Liver (tissue), 9 donors: ENCODE data around the gene AP3B1. TPM values are rescaled to one million over a fixed set of nuclear protein-coding genes. Genes with fewer than 3 reads are reported as not detected.
A peak's percentile ranks its signal among the peaks of the same experiment; 100 is the strongest.

Experiments
- DNase-seq: peaks from one replicate; pipeline ENCODE4 v3.0.0-alpha.2; 2017; ENCODE audit warnings: low spot score
- H3K27ac ChIP-seq, 2 donors: one replicate each; pipeline ENCODE4 v1.7.0; 2013; ENCODE audit warnings: inconsistent platforms in 2 of 2, low read length in 2 of 2, control low read depth in 1 of 2, low read depth in 1 of 2, mild to moderate bottlenecking in 1 of 2
- H3K27me3 ChIP-seq, 4 donors: one replicate each; pipeline versions ENCODE4 v1.6.1 to v1.7.0; 2013; ENCODE audit warnings: low read length in 3 of 4, inconsistent platforms in 1 of 4, mild to moderate bottlenecking in 1 of 4, moderate library complexity in 1 of 4; ENCODE audit not compliant: control insufficient read depth in 4 of 4, insufficient read depth in 4 of 4
- H3K36me3 ChIP-seq, 4 donors: one replicate each; pipeline versions ENCODE4 v1.6.1 to v1.7.0; 2013; ENCODE audit warnings: low read length in 3 of 4, mild to moderate bottlenecking in 3 of 4, low read depth in 1 of 4, moderate library complexity in 1 of 4; ENCODE audit not compliant: control insufficient read depth in 4 of 4, insufficient read depth in 3 of 4
- H3K4me1 ChIP-seq, 4 donors: one replicate each; pipeline versions ENCODE4 v1.6.1 to v1.7.0; 2013; ENCODE audit warnings: low read length in 3 of 4, mild to moderate bottlenecking in 3 of 4, moderate library complexity in 1 of 4; ENCODE audit not compliant: control insufficient read depth in 4 of 4, insufficient read depth in 4 of 4
- H3K4me3 ChIP-seq, 3 donors: one replicate each; pipeline versions ENCODE4 v1.6.1 to v1.7.0; 2013; ENCODE audit warnings: low read length in 3 of 3, control low read depth in 1 of 3, low read depth in 1 of 3, mild to moderate bottlenecking in 1 of 3
- H3K9ac ChIP-seq, 2 donors: one replicate each; pipeline ENCODE4 v1.7.0; 2013; ENCODE audit warnings: low read length in 2 of 2, mild to moderate bottlenecking in 2 of 2, moderate library complexity in 2 of 2, control low read depth in 1 of 2, low read depth in 1 of 2
- H3K9me3 ChIP-seq, 4 donors: one replicate each; pipeline versions ENCODE4 v1.6.1 to v1.7.0; 2013; ENCODE audit warnings: low read length in 3 of 4; ENCODE audit not compliant: control insufficient read depth in 4 of 4
- EGR1 ChIP-seq, 2 donors: IDR thresholded peaks; 2 replicates each; pipeline ENCODE4 v1.6.1; 2016 to 2018; ENCODE audit warnings: antibody characterized with exemption in 2 of 2, low read depth in 2 of 2
- FOXA1 ChIP-seq: IDR thresholded peaks from 2 replicates; pipeline ENCODE4 v1.6.1; 2016; ENCODE audit warnings: antibody characterized with exemption
- HNF4A ChIP-seq, 2 donors: conservative IDR thresholded peaks; 2 replicates each; pipeline ENCODE4 v1.6.1; 2016; ENCODE audit warnings: antibody characterized with exemption in 2 of 2, mild to moderate bottlenecking in 2 of 2
- NR2F2 ChIP-seq: IDR thresholded peaks from 2 replicates; pipeline ENCODE4 v1.6.1; 2016; ENCODE audit warnings: antibody characterized with exemption
- RAD21 ChIP-seq, 2 donors: IDR thresholded peaks; 2 replicates each; pipeline ENCODE4 v1.6.1; 2016; ENCODE audit warnings: antibody characterized with exemption in 2 of 2, mild to moderate bottlenecking in 2 of 2
- RXRA ChIP-seq, 2 donors: IDR thresholded peaks; 2 replicates each; pipeline ENCODE4 v1.6.1; 2017 to 2018; ENCODE audit warnings: antibody characterized with exemption in 2 of 2, mild to moderate bottlenecking in 1 of 2
- SP1 ChIP-seq: IDR thresholded peaks from 2 replicates; pipeline ENCODE4 v1.6.1; 2018; ENCODE audit warnings: antibody characterized with exemption, mild to moderate bottlenecking
- TAF1 ChIP-seq: conservative IDR thresholded peaks from 2 replicates; pipeline ENCODE4 v1.6.1; 2016; ENCODE audit warnings: antibody characterized with exemption, mild to moderate bottlenecking
- WGBS: extraction: QIAGEN DNeasy Blood & Tissue Kit; methylation state at CpG from one replicate; pipeline ENCODE4 v1.1.7; 2013; 5-methylcytosine and 5-hydroxymethylcytosine counted together
- polyA plus RNA-seq, 2 donors: library from polyadenylated mRNA; stranded (reverse) in 1 of 2; unstranded in 1 of 2; fragments of 200-250 nt in 1 of 2; fragments of >200 nt in 1 of 2; fragmentation: Nextera tagmentation in 1 of 2; extraction: Ambion mirVana in 1 of 2; gene quantifications; one replicate each; pipeline versions ENCODE4 v1.2.1 to v1.2.3, GENCODE V29; 2013 to 2015
- total RNA-seq, 2 donors: library from RNA; depleted of rRNA; stranded (reverse); fragments of >200 nt; gene quantifications; one replicate each; pipeline ENCODE4 v1.2.3, GENCODE V29; 2014
- TF ChIP-seq, protein P1 (sequence below): fragments of 150-350 bp; IDR thresholded peaks from 2 replicates; pipeline ENCODE4 v1.5.1; 2017; ENCODE audit warnings: improper control_type of control experiment, low read depth, low read length; ENCODE audit not compliant: missing input control
- TF ChIP-seq, protein P2 (sequence below): IDR thresholded peaks from 2 replicates; pipeline ENCODE4 v1.6.1; 2016; ENCODE audit warnings: antibody characterized with exemption, mild to moderate bottlenecking
- TF ChIP-seq, protein P3 (sequence below): IDR thresholded peaks from 2 replicates; pipeline ENCODE4 v1.6.1; 2016; ENCODE audit warnings: antibody characterized with exemption
- TF ChIP-seq, protein P4 (sequence below): IDR thresholded peaks from 2 replicates; pipeline ENCODE4 v1.6.1; 2016; ENCODE audit warnings: antibody characterized with exemption
- TF ChIP-seq, protein P5 (sequence below): IDR thresholded peaks from 2 replicates; pipeline ENCODE4 v1.6.1; 2016; ENCODE audit warnings: antibody characterized with exemption
- donor health status: healthy.
- donor health status: healthy.
- donor health status: healthy.
- donor health status: healthy.
- donor health status: healthy.

Gene AP3B1
- total and polyA plus RNA-seq, 4 donors, result 8.2 to 23.1 (median 14.4) TPM

DNA sequence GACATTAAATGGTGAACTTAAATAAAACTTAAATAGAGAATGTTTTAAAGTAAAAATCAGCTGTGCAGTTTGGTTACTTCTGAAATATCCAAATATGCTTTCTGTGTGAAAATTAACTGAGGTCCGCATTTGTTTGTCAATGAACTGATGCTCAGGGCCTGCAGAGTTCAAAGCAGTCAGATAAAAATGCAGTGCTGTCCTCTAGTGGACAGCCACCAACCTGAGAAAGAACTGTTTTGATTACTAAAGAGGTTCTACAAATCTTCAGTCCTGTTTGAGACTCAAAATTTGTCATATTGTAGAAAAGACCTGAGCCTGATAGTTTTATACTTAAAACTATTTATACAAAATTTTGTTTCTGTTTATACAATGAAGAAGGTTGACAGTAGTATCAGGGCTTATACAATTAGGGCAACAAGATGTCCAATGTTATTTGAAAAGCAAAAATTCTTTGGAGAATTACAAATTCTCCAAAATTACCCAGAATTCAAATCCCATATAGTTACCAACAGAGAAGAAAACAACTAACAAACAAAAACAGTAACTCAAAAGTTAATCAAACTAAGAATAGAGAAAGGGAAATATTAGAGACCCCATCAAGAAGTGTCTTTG, 286.0 kb downstream of the AP3B1 start:
- peaks cover 0 to 2% (median 0%) of the 10 kb centered on the region in 4 donors for H3K36me3 ChIP-seq
- H3K9me3 ChIP-seq, result no peaks in the 10 kb centered on the region
- 14% methylated on average over 1 of the region's 1 CpG for WGBS
- no peak for DNase-seq
- H3K9ac ChIP-seq, result no peak overlapping the region
- H3K27ac ChIP-seq, result no peak overlapping the region
- peaks cover 3 to 19% (median 14%) of the 10 kb centered on the region in 4 donors for H3K4me1 ChIP-seq
- no peak overlapping the region for H3K4me3 ChIP-seq
- H3K27me3 ChIP-seq, result no peaks in the 10 kb centered on the region
- TF ChIP-seq NR2F2, result no peak
- peak in 1 of 2 donors; percentile 27 for TF ChIP-seq HNF4A (conservative IDR thresholded peaks at IDR 0.05)
- peak; percentile 88 to 90 for TF ChIP-seq RAD21 (IDR thresholded peaks at IDR 0.05)
- TF ChIP-seq EGR1 (IDR thresholded peaks at IDR 0.05; ENCODE audit: low read depth in 2 of 2), result no peak
- TF ChIP-seq, protein P1, sequence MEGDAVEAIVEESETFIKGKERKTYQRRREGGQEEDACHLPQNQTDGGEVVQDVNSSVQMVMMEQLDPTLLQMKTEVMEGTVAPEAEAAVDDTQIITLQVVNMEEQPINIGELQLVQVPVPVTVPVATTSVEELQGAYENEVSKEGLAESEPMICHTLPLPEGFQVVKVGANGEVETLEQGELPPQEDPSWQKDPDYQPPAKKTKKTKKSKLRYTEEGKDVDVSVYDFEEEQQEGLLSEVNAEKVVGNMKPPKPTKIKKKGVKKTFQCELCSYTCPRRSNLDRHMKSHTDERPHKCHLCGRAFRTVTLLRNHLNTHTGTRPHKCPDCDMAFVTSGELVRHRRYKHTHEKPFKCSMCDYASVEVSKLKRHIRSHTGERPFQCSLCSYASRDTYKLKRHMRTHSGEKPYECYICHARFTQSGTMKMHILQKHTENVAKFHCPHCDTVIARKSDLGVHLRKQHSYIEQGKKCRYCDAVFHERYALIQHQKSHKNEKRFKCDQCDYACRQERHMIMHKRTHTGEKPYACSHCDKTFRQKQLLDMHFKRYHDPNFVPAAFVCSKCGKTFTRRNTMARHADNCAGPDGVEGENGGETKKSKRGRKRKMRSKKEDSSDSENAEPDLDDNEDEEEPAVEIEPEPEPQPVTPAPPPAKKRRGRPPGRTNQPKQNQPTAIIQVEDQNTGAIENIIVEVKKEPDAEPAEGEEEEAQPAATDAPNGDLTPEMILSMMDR, result peak; percentile 84
- TF ChIP-seq RXRA (IDR thresholded peaks at IDR 0.05), result peak; percentile 27 to 66
- TF ChIP-seq FOXA1, result no peak
- TF ChIP-seq, protein P2, sequence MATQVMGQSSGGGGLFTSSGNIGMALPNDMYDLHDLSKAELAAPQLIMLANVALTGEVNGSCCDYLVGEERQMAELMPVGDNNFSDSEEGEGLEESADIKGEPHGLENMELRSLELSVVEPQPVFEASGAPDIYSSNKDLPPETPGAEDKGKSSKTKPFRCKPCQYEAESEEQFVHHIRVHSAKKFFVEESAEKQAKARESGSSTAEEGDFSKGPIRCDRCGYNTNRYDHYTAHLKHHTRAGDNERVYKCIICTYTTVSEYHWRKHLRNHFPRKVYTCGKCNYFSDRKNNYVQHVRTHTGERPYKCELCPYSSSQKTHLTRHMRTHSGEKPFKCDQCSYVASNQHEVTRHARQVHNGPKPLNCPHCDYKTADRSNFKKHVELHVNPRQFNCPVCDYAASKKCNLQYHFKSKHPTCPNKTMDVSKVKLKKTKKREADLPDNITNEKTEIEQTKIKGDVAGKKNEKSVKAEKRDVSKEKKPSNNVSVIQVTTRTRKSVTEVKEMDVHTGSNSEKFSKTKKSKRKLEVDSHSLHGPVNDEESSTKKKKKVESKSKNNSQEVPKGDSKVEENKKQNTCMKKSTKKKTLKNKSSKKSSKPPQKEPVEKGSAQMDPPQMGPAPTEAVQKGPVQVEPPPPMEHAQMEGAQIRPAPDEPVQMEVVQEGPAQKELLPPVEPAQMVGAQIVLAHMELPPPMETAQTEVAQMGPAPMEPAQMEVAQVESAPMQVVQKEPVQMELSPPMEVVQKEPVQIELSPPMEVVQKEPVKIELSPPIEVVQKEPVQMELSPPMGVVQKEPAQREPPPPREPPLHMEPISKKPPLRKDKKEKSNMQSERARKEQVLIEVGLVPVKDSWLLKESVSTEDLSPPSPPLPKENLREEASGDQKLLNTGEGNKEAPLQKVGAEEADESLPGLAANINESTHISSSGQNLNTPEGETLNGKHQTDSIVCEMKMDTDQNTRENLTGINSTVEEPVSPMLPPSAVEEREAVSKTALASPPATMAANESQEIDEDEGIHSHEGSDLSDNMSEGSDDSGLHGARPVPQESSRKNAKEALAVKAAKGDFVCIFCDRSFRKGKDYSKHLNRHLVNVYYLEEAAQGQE, result no peak

DNA sequence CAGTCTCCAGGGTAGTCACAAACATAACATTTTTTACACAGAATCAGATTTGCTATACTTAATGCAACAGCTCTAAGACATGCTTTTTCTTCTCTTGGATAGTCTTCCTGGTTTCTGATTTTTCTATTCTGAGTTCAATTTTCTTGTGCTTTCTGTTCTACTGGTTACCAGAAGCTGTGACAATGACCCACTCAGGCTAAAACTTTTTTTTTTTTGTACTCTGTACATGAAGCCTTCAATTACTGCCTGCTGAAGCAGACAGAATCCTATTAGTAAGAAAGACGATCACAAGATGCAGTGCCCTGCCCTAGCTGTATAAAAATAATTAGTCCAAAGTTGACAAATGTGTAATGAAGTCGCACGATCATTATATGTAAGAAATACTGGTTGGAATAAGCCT, 287.3 kb downstream of the AP3B1 start:
- peaks cover 0 to 2% (median 0%) of the 10 kb centered on the region in 4 donors for H3K36me3 ChIP-seq
- TF ChIP-seq RXRA (IDR thresholded peaks at IDR 0.05), result no peak
- no peak for TF ChIP-seq RAD21 (IDR thresholded peaks at IDR 0.05)
- TF ChIP-seq, protein P3, sequence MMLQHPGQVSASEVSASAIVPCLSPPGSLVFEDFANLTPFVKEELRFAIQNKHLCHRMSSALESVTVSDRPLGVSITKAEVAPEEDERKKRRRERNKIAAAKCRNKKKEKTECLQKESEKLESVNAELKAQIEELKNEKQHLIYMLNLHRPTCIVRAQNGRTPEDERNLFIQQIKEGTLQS, result no peak
- no peak for TF ChIP-seq NR2F2
- TF ChIP-seq, protein P2, result no peak
- TF ChIP-seq TAF1, result no peak
- TF ChIP-seq, protein P4, sequence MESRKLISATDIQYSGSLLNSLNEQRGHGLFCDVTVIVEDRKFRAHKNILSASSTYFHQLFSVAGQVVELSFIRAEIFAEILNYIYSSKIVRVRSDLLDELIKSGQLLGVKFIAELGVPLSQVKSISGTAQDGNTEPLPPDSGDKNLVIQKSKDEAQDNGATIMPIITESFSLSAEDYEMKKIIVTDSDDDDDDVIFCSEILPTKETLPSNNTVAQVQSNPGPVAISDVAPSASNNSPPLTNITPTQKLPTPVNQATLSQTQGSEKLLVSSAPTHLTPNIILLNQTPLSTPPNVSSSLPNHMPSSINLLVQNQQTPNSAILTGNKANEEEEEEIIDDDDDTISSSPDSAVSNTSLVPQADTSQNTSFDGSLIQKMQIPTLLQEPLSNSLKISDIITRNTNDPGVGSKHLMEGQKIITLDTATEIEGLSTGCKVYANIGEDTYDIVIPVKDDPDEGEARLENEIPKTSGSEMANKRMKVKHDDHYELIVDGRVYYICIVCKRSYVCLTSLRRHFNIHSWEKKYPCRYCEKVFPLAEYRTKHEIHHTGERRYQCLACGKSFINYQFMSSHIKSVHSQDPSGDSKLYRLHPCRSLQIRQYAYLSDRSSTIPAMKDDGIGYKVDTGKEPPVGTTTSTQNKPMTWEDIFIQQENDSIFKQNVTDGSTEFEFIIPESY, result no peak
- TF ChIP-seq, protein P5, sequence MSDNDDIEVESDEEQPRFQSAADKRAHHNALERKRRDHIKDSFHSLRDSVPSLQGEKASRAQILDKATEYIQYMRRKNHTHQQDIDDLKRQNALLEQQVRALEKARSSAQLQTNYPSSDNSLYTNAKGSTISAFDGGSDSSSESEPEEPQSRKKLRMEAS, result no peak
- no peak for TF ChIP-seq SP1
- 97% methylated on average over 3 of the region's 3 CpGs for WGBS
- H3K4me3 ChIP-seq, result no peak overlapping the region
- no peaks in the 10 kb centered on the region for H3K9me3 ChIP-seq
- H3K27me3 ChIP-seq, result no peaks in the 10 kb centered on the region
- H3K4me1 ChIP-seq, result peaks cover 3 to 31% (median 24%) of the 10 kb centered on the region in 4 donors
- no peak overlapping the region for H3K27ac ChIP-seq
- no peak for DNase-seq
- no peak overlapping the region for H3K9ac ChIP-seq
